ENCODE data around the gene DNAJB5. TPM values are rescaled to one million over a fixed set of nuclear protein-coding genes. Genes with fewer than 3 reads are reported as not detected.

DNAJB5 gene
- total RNA-seq, 2 experiments from 2014 or later: 3.3 to 5.0 TPM

DNA sequence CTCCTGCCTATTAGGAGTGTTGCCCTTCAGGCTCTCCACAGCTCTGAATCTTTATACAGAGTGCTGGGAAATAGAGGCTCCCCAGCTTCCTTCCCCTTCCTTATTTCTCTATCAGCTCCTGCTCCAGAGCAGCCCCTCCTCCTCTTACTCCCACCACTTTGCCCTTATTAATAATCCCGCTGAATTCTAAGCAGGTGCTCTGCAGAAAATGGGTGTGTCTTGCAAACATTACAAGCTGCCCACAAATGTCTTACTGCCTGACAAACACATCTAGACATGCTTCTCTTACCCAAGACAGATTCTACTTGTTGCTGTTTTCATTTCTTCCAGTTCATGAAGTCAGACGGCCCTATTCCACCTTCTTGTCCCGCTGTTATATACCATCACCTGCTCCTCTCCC, 25.1 kb upstream of the DNAJB5 start:
- Mint-ChIP-seq H3K4me1 (peaks cover 5% of the 10 kb centered on the region), H3K36me3 (no peaks in the 10 kb centered on the region), H3K4me3 (no peak overlapping the region), H3K27me3 (peaks cover 56% of the 10 kb centered on the region), H3K27ac (no peak overlapping the region), H3K9me3 (no peaks in the 10 kb centered on the region)
- ATAC-seq (ENCODE audit: low read depth) (no peak), DNase-seq (no peak)
- POLR2A ChIA-PET: no interaction called here

DNA sequence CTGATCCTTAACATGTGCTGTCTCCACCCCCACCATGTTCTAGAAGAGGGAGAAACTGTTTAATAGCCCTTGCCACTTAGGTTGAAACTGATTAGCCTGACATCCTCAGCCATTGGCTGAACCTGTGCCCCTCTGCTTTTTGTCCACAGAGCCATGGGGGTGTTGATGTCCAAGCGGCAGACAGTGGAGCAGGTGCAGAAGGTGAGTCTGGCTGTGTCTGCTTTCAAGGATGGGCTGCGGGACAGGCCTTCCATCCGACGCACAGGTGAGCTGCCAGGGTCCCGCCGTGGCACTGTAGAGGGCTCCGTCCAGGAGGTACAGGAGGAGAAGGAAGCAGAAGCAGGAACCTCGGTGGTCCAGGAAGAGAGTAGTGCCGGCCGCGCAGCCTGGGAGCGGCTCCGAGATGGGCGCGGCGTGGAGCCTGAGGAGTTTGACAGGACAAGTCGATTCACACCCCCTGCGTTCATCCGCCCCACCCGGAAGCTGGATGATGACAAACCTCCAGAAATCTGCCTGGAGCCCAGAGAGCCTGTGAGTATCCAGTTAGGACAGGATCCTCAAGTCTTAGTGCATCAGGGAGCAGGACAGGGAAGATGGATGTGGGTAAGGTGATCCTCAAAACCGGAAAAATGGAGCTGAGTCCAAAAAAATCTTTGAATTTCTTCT, 18.3 kb upstream of the DNAJB5 start:
- no peak overlapping the region for H3K4me3 Mint-ChIP-seq
- no peaks in the 10 kb centered on the region for H3K4me1 Mint-ChIP-seq
- POLR2A ChIA-PET: no interaction called here
- H3K27me3 Mint-ChIP-seq: peaks cover 24% of the 10 kb centered on the region
- H3K27ac Mint-ChIP-seq: no peak overlapping the region
- no peaks in the 10 kb centered on the region for H3K9me3 Mint-ChIP-seq
- no peak for DNase-seq
- no peaks in the 10 kb centered on the region for H3K36me3 Mint-ChIP-seq
- no peak for ATAC-seq (ENCODE audit: low read depth)

DNA sequence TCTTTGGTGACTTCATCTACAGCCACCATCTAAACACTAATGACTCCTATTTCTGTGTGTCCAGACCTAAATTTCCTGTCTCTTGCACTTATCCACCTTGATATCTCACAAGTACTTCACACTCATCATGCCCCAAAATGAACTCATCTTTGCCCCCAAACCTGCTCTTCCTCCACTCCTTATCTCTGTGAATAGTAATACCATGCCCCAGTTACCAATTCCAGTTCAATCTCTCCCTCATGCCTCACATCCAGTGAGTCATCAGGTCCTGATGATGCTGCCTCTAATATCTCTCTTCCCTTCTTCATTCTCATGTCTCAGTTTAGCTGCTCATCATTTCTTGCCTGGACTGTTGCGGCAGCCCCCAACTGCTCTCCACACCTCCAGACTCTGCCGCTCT, 14.9 kb upstream of the DNAJB5 start:
- Mint-ChIP-seq H3K27ac (no peak overlapping the region), H3K9me3 (no peaks in the 10 kb centered on the region), H3K4me1 (no peaks in the 10 kb centered on the region), H3K27me3 (peaks cover 8% of the 10 kb centered on the region), H3K36me3 (no peaks in the 10 kb centered on the region), H3K4me3 (no peak overlapping the region)
- POLR2A ChIA-PET: no interaction called here
- no peak for ATAC-seq (ENCODE audit: low read depth)
- DNase-seq: no peak

DNA sequence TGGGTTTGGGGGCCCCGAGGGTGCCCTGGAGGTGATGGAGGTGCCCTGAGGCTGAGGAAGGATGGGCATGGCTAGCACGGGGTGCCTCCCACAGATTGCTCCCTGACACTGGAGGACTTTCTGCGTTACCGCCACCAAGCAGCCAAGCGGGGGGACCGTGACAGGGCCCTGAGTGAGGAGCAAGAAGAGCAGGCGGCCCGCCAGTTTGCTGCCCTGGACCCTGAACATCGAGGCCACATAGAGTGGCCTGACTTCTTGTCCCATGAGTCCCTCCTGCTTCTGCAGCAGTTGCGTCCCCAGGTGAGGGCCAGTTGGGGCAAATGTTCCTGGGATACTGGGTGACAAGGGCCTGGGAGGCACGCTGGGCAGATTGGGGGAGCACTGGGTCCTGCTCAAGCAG, 13.1 kb upstream of the DNAJB5 start:
- DNase-seq: no peak
- no peak overlapping the region for H3K4me3 Mint-ChIP-seq

DNA sequence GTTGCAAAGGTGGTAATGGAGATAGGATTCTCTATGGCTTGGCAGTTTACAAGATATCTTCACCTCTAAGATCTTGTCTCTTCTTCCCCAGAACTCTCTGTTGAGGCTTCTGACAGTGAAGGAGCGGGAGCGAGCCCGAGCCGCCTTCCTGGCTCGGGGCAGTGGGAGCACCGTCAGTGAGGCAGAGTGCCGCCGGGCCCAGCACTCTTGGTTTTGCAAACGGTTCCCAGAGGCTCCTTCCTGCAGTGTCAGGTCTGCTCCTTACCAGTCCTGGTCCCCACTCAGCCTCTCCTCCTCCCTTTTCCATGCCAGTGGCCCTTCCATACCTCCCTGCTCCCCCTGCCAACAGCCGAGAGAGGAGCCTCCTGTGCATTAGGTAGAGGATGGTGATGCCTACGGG, 12.6 kb upstream of the DNAJB5 start:
- POLR2A ChIA-PET: no interaction called here
- no peak overlapping the region for H3K27ac Mint-ChIP-seq
- no peak overlapping the region for H3K4me3 Mint-ChIP-seq
- ATAC-seq (ENCODE audit: low read depth) (no peak), DNase-seq (no peak)
- no peaks in the 10 kb centered on the region for H3K36me3 Mint-ChIP-seq
- peaks cover 6% of the 10 kb centered on the region for H3K27me3 Mint-ChIP-seq
- H3K4me1 Mint-ChIP-seq: peaks cover 4% of the 10 kb centered on the region
- H3K9me3 Mint-ChIP-seq: no peaks in the 10 kb centered on the region

More for the DNA sequence above, 13.1 kb upstream of the DNAJB5 start:
- H3K4me1 Mint-ChIP-seq: peaks cover 4% of the 10 kb centered on the region
- no peak for ATAC-seq (ENCODE audit: low read depth)
- H3K27ac Mint-ChIP-seq: no peak overlapping the region
- H3K27me3 Mint-ChIP-seq: peaks cover 8% of the 10 kb centered on the region
- no peaks in the 10 kb centered on the region for H3K36me3 Mint-ChIP-seq
- no peaks in the 10 kb centered on the region for H3K9me3 Mint-ChIP-seq
- POLR2A ChIA-PET: no interaction called here

DNA sequence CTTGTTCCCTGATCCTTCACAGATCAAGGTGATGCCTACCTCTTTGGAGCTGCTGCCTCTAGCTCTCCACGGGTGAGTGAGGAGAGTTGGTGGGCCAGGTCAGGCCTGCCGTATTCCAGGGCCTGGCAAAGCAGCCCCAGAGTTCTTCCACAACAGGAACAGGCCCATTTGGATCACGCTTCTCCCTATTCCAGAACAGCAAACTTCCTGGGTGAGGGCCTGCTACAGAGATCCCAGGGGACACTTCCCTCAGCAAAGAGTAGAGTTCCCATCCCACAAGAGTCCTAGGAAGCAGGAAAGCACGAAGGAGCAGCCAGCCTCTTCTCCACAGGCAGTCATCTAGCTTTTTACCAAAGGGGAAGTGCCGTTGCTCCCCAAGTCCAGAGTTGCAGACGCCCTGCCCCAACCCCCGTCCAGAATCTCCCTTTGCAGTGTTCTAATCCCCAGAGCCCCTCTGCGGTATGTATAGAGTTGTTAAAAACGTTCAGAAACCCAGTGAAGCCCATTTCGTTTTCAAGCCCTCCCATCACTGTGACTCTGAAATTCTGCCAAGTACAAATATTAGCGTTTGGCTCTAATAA, 9.3 kb upstream of the DNAJB5 start:
- no peak for ATAC-seq (ENCODE audit: low read depth)
- Mint-ChIP-seq H3K27me3 (peaks cover 2% of the 10 kb centered on the region), H3K4me3 (no peak overlapping the region), H3K4me1 (peaks cover 30% of the 10 kb centered on the region), H3K9me3 (no peaks in the 10 kb centered on the region), H3K36me3 (no peaks in the 10 kb centered on the region), H3K27ac (no peak overlapping the region)
- no peak for DNase-seq
- POLR2A ChIA-PET: interaction anchor here (1.4 kb wide), 1 partner anchor 9 kb away, joined by 3 read pairs; the partner anchor contains the start of gene DNAJB5

DNA sequence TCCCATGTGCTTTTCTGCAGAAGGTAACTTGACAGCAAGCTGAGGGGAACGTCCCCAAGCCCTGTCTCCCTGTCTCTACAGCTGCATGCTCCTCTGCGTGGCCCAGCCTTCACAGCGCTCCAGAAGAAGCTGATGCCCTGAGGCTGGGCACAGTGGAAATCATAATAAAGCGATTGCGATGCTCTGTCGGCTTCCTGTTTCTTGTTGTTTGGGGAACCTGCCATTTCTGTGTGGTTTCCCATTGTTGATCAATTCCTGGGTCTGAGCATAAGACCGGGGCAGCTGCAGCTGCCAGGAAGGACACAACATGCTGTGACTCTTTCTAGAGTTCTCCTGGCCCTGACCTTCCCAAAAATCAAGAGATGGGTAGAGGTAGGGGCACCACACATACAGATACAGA, 7.2 kb upstream of the DNAJB5 start:
- peaks cover 42% of the 10 kb centered on the region for H3K4me1 Mint-ChIP-seq

DNA sequence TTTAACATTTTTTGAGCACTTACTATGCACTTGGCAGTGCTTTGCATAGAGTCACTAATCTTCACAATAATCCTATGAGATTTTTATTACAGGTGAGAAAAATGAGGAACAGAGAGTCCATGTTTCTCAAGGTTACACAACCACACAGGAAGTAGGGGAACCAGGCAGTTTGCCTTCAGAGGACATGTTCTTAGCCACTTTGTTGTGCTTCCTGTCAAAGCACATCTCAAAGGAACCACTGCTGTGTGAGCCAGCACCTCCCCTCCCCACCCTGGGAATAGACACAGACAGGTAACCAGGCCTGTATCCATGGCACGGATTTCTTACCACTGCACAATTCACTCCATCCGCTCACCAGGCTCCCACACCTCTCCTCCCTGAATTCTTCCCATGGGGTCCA, 6.3 kb upstream of the DNAJB5 start:
- H3K9me3 Mint-ChIP-seq: no peaks in the 10 kb centered on the region
- H3K27me3 Mint-ChIP-seq: peaks cover 2% of the 10 kb centered on the region
- POLR2A ChIA-PET: no interaction called here
- no peaks in the 10 kb centered on the region for H3K36me3 Mint-ChIP-seq
- ATAC-seq (ENCODE audit: low read depth) (peak; percentile 53), DNase-seq (no peak)
- peaks cover 46% of the 10 kb centered on the region for H3K4me1 Mint-ChIP-seq
- H3K4me3 Mint-ChIP-seq: peak overlapping the region; percentile 65
- H3K27ac Mint-ChIP-seq: peak overlapping the region; percentile 80

More for the DNA sequence above, 7.2 kb upstream of the DNAJB5 start:
- peak overlapping the region; percentile 80 for H3K27ac Mint-ChIP-seq
- peak overlapping the region; percentile 23 for H3K4me3 Mint-ChIP-seq
- no peaks in the 10 kb centered on the region for H3K36me3 Mint-ChIP-seq
- H3K27me3 Mint-ChIP-seq: peaks cover 2% of the 10 kb centered on the region
- DNase-seq (no peak), ATAC-seq (ENCODE audit: low read depth) (no peak)
- POLR2A ChIA-PET: interaction anchor here (1.6 kb wide), 1 partner anchor 90 kb away, joined by 4 read pairs; the partner anchor contains the start of gene VCP
- H3K9me3 Mint-ChIP-seq: no peaks in the 10 kb centered on the region

DNA sequence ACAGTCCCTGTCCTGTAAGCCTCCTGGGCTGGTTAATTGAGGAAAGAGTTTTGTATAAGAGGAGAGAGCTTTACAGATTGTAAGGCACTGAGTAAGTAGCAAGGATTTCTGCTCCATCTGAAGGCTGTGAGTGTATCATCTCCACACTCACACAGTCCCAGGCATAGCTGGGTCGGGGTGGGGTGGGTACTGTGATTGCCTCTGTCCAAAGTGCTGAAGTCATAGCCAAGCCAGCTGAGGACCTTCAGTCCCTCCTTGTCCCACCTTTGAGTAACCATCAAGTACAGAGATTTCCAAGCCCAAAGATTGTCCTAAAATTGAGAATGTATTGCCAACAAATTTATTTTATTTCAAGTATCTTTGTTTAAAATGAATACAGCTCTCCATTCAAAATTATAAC, 5.5 kb upstream of the DNAJB5 start:
- ATAC-seq (ENCODE audit: low read depth) (no peak), DNase-seq (no peak)
- POLR2A ChIA-PET: interaction anchor here (2.0 kb wide), 1 partner anchor 85 kb away, joined by 11 read pairs; no protein-coding TSS in a partner anchor
- H3K27me3 Mint-ChIP-seq: peaks cover 2% of the 10 kb centered on the region
- H3K27ac Mint-ChIP-seq: peak overlapping the region; percentile 80
- H3K36me3 Mint-ChIP-seq: no peaks in the 10 kb centered on the region
- peaks cover 50% of the 10 kb centered on the region for H3K4me1 Mint-ChIP-seq
- no peaks in the 10 kb centered on the region for H3K9me3 Mint-ChIP-seq
- H3K4me3 Mint-ChIP-seq: no peak overlapping the region

DNA sequence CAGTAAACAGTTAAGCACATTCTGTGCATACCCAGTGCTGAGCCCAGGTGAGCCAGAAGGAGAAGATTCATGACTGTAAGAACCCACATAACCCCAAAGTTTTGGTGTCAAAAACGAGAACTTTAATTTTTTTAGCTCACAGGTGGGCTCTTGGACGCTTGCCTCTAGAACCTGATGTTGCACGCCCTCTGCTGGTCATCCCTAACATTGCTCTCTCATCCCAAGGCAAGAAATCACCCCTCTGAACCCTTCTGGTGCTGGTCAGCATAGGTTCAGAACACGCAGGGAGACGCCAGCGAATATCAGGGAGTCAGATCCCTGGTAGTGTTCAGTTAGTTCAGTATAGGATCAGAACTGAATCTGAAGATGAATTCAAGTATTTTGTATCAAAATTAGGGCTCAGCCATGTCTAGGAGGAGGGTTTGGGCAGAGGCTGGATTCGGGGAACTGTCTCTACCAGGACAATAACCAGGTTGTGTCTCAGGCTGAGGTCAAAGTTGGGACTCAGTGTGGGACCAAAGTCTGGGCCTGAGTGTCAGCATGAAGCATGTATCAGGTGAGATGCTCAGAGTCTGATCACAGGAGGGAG, 4.1 kb upstream of the DNAJB5 start:
- Mint-ChIP-seq H3K36me3 (no peaks in the 10 kb centered on the region), H3K4me3 (no peak overlapping the region), H3K9me3 (no peaks in the 10 kb centered on the region), H3K27me3 (no peaks in the 10 kb centered on the region), H3K4me1 (peaks cover 53% of the 10 kb centered on the region), H3K27ac (peak overlapping the region; percentile 58)
- POLR2A ChIA-PET: interaction anchor here (2.0 kb wide), 1 partner anchor 86 kb away, joined by 11 read pairs; no protein-coding TSS in a partner anchor
- DNase-seq (peak; percentile 58), ATAC-seq (ENCODE audit: low read depth) (no peak)

DNA sequence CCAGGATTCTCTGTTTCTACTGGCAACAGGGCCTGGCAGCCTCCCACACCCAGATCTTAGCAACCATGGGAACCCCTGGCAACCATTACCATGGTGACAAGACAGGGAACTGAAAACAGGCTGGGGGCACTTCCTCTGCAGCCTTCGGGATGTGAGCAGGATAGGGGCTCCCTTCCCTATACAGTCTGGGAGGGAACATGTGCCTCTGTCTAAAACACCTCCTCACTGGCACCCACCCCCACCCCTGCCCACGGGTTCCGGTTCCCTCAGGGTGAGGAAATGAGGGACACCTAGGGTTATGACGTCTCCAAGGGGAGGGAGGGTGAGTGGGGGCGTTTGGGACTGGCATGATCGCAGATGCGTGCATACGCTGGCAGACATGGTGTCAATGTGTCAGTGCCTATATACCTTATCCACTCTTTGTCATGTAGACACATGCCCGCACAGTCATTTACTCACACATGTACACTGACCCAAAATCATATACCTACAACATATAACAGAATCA, 3.0 kb upstream of the DNAJB5 start:
- Mint-ChIP-seq H3K4me1 (peaks cover 57% of the 10 kb centered on the region), H3K27me3 (no peaks in the 10 kb centered on the region), H3K27ac (peak overlapping the region; percentile 92), H3K4me3 (peak overlapping the region; percentile 2), H3K9me3 (no peaks in the 10 kb centered on the region), H3K36me3 (no peaks in the 10 kb centered on the region)
- POLR2A ChIA-PET: no interaction called here
- DNase-seq: no peak
- ATAC-seq (ENCODE audit: low read depth): no peak

DNA sequence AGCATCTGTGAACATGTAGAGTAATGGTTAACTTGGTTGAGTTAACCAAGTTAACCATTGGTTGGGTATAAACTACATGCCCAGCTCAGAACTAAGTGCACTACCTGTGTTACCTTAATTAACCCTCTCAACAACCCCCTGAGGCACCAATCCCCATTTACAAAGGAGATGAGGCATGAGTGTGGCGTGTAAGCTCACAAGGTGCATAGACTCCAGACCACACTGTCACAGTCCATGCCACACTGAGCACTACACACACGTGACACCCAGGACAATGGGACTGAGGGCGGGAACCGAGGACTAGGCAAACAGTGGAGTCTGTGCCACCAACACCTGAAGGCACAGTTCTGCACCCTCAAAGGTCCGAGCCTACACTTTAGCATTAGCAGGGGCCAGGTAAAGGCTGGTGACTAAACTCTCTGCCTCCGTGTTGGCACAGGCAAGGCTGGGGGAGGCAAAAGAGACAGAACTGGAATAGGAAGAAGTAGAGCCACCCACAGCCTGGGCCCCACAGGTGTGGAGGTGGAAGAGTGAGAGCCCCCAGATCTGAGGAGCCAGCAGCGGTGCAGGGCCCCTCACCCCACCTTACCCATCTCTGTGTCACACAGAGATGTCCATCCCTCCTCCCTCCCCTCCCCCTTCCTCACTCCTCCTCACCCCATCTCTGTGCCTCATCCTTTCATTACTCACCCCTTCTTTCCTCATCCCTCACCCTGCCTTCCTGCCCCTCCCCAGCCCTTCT, 2.2 kb upstream of the DNAJB5 start:
- DNase-seq: no peak
- POLR2A ChIA-PET: no interaction called here
- H3K27ac Mint-ChIP-seq: peak overlapping the region; percentile 92
- ATAC-seq (ENCODE audit: low read depth): no peak
- peak overlapping the region; percentile 23 for H3K4me3 Mint-ChIP-seq
- H3K27me3 Mint-ChIP-seq: no peaks in the 10 kb centered on the region
- peaks cover 58% of the 10 kb centered on the region for H3K4me1 Mint-ChIP-seq
- H3K36me3 Mint-ChIP-seq: no peaks in the 10 kb centered on the region
- H3K9me3 Mint-ChIP-seq: no peaks in the 10 kb centered on the region
